ENCODE measurements around the gene LCE7A.

The LCE7A gene, protein sequence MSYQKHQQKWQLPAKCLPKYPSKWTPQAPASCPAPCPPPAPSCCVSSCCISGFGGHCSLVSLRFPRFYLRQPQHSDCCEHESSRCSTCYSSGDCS

DNA sequence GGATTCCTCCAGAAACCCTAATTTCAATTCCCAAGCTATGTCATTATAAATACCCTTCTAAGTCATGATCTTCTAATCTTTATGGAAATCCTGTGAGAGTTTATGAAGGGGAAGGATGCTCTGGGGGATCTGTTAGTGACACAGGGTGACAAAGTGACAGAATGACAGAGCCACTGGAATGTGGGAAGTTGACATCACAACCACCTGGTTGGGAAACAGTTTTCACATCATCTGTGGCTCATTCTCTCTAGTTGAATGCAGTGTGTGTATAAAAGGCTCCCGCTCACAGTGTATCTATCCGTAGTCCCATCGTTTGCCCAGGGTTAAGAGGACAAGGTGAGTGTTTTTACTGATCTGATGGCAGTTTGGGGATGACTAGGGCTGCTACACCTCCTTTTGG is at the start of gene LCE7A:
TSS of gene LCE7A (plus strand) at position 301 of the 400 bp plus-strand sequence. CDS start 702 bp downstream, outside the sequence.
- Histone ChIP-seq H3K4me1 (ENCODE audit: insufficient read depth, low read length) (no peaks in the 10 kb centered on the region), H3K4me3 (ENCODE audit: low read depth in 1 of 2, low read length in 2 of 2) (no peak within 1 kb of the TSS), H3K36me3 (ENCODE audit: insufficient read depth, low read length) (no peaks in the 10 kb centered on the region), H3K9me3 (ENCODE audit: low read length) (no peaks in the 10 kb centered on the region), H3K27ac (ENCODE audit: low read depth, low read length) (no peak within 1 kb of the TSS), H3K27me3 (ENCODE audit: control insufficient read depth in 1 of 2, insufficient read depth in 2 of 2, low read length in 2 of 2) (no peaks in the 10 kb centered on the region), H3K9ac (ENCODE audit: low read length) (no peak within 1 kb of the TSS)

DNA sequence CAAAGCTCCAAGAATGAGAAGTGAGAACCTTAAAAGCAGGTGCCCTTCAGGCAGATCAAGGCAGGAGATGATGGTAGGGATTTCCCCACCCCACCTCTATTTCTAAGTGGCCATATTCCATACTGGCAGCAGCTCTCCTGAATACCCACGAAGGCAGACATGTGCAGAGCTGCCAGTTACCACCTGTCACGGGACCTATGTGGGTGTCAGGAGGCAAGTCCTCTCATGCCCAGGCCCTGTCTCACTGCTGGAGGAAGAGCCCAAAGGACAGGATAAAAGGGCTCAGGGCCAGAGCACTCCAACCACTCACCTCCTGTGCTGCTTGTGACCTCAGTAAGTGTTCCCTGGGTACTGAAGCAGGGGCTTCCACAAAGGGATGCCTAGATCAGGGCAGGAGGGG is 48.7 kb upstream of the LCE7A start:
- Histone ChIP-seq H3K9ac (ENCODE audit: low read length) (no peak overlapping the region), H3K4me3 (ENCODE audit: low read depth in 1 of 2, low read length in 2 of 2) (no peak overlapping the region), H3K27ac (ENCODE audit: low read depth, low read length) (no peak overlapping the region), H3K36me3 (ENCODE audit: insufficient read depth, low read length) (no peaks in the 10 kb centered on the region), H3K27me3 (ENCODE audit: control insufficient read depth in 1 of 2, insufficient read depth in 2 of 2, low read length in 2 of 2) (no peaks in the 10 kb centered on the region), H3K9me3 (ENCODE audit: low read length) (no peaks in the 10 kb centered on the region), H3K4me1 (ENCODE audit: insufficient read depth, low read length) (no peaks in the 10 kb centered on the region)

DNA sequence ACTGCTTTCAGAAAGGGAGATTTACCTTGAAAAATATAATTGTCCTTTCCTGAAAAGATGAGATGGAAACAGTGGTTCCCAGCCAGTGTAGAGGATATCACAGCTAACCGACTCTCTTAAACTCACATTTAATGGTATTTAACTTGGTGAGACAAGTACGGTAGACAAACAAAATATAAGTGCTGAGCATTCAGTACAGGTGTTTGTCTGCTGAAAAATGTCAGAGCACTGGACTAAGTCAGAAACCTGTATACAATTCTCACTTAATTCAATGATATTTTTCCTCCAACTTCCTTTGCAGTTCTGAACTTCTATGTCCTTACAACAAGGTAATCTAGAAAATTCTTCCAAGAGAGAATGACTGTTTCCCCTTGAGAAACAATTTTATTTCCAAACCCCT is 48.1 kb upstream of the LCE7A start, which contains the start of gene LCE1B:
TSS of gene LCE1B (plus strand) at position 301 of the 400 bp plus-strand sequence. CDS start 476 bp downstream, outside the sequence.
- Histone ChIP-seq H3K4me1 (ENCODE audit: insufficient read depth, low read length) (no peaks in the 10 kb centered on the region), H3K36me3 (ENCODE audit: insufficient read depth, low read length) (no peaks in the 10 kb centered on the region), H3K27me3 (ENCODE audit: control insufficient read depth in 1 of 2, insufficient read depth in 2 of 2, low read length in 2 of 2) (no peaks in the 10 kb centered on the region), H3K4me3 (ENCODE audit: low read depth in 1 of 2, low read length in 2 of 2) (no peak within 1 kb of the TSS), H3K9me3 (ENCODE audit: low read length) (no peaks in the 10 kb centered on the region), H3K27ac (ENCODE audit: low read depth, low read length) (no peak within 1 kb of the TSS), H3K9ac (ENCODE audit: low read length) (no peak within 1 kb of the TSS)

DNA sequence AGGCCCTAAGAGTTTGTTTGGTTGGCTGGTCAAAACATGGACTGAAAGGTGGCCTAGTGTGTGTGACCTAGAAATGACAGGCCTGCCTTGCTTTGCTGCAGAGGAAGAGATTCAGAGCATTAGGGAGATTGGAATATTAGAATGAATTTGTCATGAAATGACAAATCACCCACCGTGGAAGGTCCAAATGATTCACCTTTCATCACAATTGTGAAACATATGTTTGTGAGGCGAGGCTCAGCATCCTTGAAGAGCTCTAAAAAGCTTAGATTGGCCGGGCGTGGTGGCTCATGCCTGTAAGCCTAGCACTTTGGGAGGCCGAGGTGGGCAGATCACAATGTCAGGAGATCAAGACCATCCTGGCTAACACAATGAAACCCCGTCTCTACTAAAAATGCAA is 42.5 kb upstream of the LCE7A start:
- Histone ChIP-seq H3K27me3 (ENCODE audit: control insufficient read depth in 1 of 2, insufficient read depth in 2 of 2, low read length in 2 of 2) (no peaks in the 10 kb centered on the region), H3K4me3 (ENCODE audit: low read depth in 1 of 2, low read length in 2 of 2) (no peak overlapping the region), H3K4me1 (ENCODE audit: insufficient read depth, low read length) (no peaks in the 10 kb centered on the region), H3K9me3 (ENCODE audit: low read length) (no peaks in the 10 kb centered on the region), H3K27ac (ENCODE audit: low read depth, low read length) (no peak overlapping the region), H3K36me3 (ENCODE audit: insufficient read depth, low read length) (no peaks in the 10 kb centered on the region), H3K9ac (ENCODE audit: low read length) (no peak overlapping the region)

DNA sequence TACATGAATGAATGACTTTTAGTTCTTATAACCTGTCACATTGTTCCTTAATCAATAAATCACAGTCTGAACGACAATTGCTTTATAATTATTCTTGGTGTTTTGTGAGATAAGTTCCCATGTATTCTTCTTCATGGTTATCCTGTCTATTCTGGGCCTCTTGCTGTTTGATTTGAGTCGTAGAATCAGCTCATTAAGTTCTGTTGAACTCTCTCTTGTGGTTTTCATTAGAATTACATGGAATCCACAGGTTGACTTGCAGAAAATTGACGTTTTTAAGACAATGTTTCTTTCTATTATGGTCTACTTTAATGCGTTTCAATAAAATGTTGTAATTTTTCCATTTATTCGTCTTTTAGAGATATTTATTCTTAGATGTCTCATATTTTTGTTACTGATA is 36.5 kb upstream of the LCE7A start:
- no peak overlapping the region for H3K27ac ChIP-seq (ENCODE audit: low read depth, low read length)
- no peaks in the 10 kb centered on the region for H3K36me3 ChIP-seq (ENCODE audit: insufficient read depth, low read length)
- no peaks in the 10 kb centered on the region for H3K9me3 ChIP-seq (ENCODE audit: low read length)
- no peaks in the 10 kb centered on the region for H3K27me3 ChIP-seq (ENCODE audit: control insufficient read depth in 1 of 2, insufficient read depth in 2 of 2, low read length in 2 of 2)
- no peak overlapping the region for H3K4me3 ChIP-seq (ENCODE audit: low read depth in 1 of 2, low read length in 2 of 2)
- no peaks in the 10 kb centered on the region for H3K4me1 ChIP-seq (ENCODE audit: insufficient read depth, low read length)
- no peak overlapping the region for H3K9ac ChIP-seq (ENCODE audit: low read length)

DNA sequence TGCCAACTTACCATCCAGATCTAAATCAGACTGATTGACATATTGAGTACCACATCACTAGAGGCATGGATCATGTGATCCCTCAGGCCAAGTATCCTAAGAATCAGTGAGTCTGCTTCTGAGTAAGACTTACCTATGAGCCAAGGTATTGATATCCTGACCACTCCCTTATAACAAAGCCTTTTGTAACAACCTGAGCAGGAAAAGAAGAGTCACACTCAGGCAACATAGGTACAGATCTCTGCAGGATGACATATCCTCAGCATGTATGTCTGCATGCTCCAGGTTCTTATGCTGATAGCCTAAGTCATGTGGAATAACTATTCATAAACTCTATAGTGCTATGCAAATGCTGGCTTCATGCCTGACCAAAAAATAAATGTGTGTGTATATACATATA is 34.8 kb upstream of the LCE7A start:
- H3K27ac ChIP-seq (ENCODE audit: low read depth, low read length) = no peak overlapping the region
- H3K27me3 ChIP-seq (ENCODE audit: control insufficient read depth in 1 of 2, insufficient read depth in 2 of 2, low read length in 2 of 2) = no peaks in the 10 kb centered on the region
- no peak overlapping the region for H3K4me3 ChIP-seq (ENCODE audit: low read depth in 1 of 2, low read length in 2 of 2)
- H3K36me3 ChIP-seq (ENCODE audit: insufficient read depth, low read length) = no peaks in the 10 kb centered on the region
- no peaks in the 10 kb centered on the region for H3K4me1 ChIP-seq (ENCODE audit: insufficient read depth, low read length)
- no peaks in the 10 kb centered on the region for H3K9me3 ChIP-seq (ENCODE audit: low read length)
- H3K9ac ChIP-seq (ENCODE audit: low read length) = no peak overlapping the region

DNA sequence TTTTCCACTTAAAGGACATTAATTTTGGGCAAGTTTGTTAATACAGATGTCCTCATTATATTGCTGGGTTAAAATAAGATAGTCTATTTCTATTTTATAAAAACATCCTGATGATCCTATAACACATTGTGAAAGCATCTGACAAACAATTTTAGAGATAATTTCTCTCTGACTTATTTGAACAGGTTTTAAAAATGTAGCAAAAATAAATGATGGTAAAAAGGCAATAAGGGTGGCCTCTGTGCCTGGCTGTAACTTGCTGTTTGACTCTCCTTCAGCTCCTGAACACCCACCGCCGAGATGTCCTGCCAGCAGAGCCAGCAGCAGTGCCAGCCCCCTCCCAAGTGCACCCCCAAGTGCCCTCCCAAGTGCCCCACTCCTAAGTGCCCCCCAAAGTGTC is 32.6 kb upstream of the LCE7A start, which contains the start of gene LCE1A:
TSS of gene LCE1A (plus strand) at position 301 of the 400 bp plus-strand sequence. CDS start at position 301, 0 bp downstream.
- no peaks in the 10 kb centered on the region for H3K9me3 ChIP-seq (ENCODE audit: low read length)

DNA sequence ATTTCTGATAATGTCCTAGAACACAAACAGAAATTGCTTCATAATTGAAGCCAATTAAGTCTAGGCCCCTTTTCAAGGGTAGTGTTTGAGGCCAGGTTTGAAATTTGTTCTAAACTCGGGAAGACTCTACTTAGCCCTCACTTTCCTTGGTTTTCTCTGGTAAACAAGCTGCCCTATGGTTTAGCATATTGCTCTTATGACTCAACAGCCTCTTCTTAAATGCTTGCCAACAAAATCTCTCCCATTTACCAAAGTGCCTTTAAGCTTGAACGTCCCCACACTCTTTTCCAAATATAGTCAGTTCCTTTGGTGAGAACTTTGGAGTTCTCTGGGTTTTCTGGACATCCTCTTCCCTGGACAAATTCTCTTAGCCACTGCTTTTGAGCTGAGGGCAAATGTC is 22.9 kb upstream of the LCE7A start:
- Histone ChIP-seq H3K9me3 (ENCODE audit: low read length) (no peaks in the 10 kb centered on the region), H3K9ac (ENCODE audit: low read length) (no peak overlapping the region), H3K27me3 (ENCODE audit: control insufficient read depth in 1 of 2, insufficient read depth in 2 of 2, low read length in 2 of 2) (no peaks in the 10 kb centered on the region), H3K4me1 (ENCODE audit: insufficient read depth, low read length) (no peaks in the 10 kb centered on the region), H3K4me3 (ENCODE audit: low read depth in 1 of 2, low read length in 2 of 2) (no peak overlapping the region), H3K36me3 (ENCODE audit: insufficient read depth, low read length) (no peaks in the 10 kb centered on the region), H3K27ac (ENCODE audit: low read depth, low read length) (no peak overlapping the region)

More for the DNA sequence above, 32.6 kb upstream of the LCE7A start, which contains the start of gene LCE1A:
- Histone ChIP-seq H3K27me3 (ENCODE audit: control insufficient read depth in 1 of 2, insufficient read depth in 2 of 2, low read length in 2 of 2) (no peaks in the 10 kb centered on the region), H3K4me1 (ENCODE audit: insufficient read depth, low read length) (no peaks in the 10 kb centered on the region), H3K27ac (ENCODE audit: low read depth, low read length) (no peak within 1 kb of the TSS), H3K36me3 (ENCODE audit: insufficient read depth, low read length) (no peaks in the 10 kb centered on the region), H3K9ac (ENCODE audit: low read length) (no peak within 1 kb of the TSS), H3K4me3 (ENCODE audit: low read depth in 1 of 2, low read length in 2 of 2) (no peak within 1 kb of the TSS)

DNA sequence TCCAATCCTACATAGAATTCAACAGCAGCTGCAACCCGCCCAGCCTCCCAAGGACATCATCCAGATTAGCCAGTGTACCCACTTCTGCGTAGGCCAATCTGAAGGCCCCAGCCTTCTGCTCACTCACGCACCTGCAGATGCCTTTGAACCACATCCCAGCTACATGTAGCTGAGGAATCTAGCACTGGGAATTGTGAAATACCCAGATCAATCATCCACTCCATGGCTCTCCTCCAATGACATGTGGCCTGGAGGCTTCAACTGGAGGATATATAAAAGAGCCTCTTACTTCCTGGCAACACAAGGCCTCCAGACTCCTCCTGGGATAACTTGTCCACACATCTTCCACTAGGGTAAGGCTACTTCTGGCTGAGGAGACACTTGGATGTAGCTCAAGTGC is 17.2 kb upstream of the LCE7A start, which contains the start of gene LCE6A:
TSS of gene LCE6A (plus strand) at position 301 of the 400 bp plus-strand sequence. CDS start 665 bp downstream, outside the sequence.
- H3K9ac ChIP-seq (ENCODE audit: low read length) = no peak within 1 kb of the TSS
- H3K36me3 ChIP-seq (ENCODE audit: insufficient read depth, low read length) = no peaks in the 10 kb centered on the region
- H3K9me3 ChIP-seq (ENCODE audit: low read length) = no peaks in the 10 kb centered on the region
- no peak within 1 kb of the TSS for H3K27ac ChIP-seq (ENCODE audit: low read depth, low read length)
- H3K27me3 ChIP-seq (ENCODE audit: control insufficient read depth in 1 of 2, insufficient read depth in 2 of 2, low read length in 2 of 2) = no peaks in the 10 kb centered on the region
- no peak within 1 kb of the TSS for H3K4me3 ChIP-seq (ENCODE audit: low read depth in 1 of 2, low read length in 2 of 2)
- H3K4me1 ChIP-seq (ENCODE audit: insufficient read depth, low read length) = no peaks in the 10 kb centered on the region

DNA sequence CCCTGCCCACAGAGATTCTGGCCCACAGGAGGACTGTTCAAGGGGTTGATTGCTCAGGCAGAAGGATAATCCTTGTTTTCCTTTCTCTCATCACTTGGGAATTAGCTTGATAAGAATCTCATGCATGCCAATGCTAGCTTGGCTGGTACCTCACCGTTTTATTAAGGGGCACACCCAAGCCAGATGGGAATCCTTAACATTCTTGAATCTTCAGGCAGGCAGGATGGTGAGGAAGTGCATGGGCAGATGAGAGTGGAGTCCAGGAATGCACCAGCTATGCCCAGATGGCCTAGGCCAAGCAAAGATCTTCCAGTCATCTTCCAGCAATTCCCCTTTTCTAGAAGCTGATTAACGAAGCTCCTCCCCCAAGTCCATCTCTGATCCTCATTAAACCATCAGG is 4.1 kb upstream of the LCE7A start:
- Histone ChIP-seq H3K27ac (ENCODE audit: low read depth, low read length) (no peak overlapping the region), H3K9ac (ENCODE audit: low read length) (no peak overlapping the region), H3K36me3 (ENCODE audit: insufficient read depth, low read length) (no peaks in the 10 kb centered on the region), H3K27me3 (ENCODE audit: control insufficient read depth in 1 of 2, insufficient read depth in 2 of 2, low read length in 2 of 2) (no peaks in the 10 kb centered on the region), H3K9me3 (ENCODE audit: low read length) (no peaks in the 10 kb centered on the region), H3K4me3 (ENCODE audit: low read depth in 1 of 2, low read length in 2 of 2) (no peak overlapping the region), H3K4me1 (ENCODE audit: insufficient read depth, low read length) (no peaks in the 10 kb centered on the region)

DNA sequence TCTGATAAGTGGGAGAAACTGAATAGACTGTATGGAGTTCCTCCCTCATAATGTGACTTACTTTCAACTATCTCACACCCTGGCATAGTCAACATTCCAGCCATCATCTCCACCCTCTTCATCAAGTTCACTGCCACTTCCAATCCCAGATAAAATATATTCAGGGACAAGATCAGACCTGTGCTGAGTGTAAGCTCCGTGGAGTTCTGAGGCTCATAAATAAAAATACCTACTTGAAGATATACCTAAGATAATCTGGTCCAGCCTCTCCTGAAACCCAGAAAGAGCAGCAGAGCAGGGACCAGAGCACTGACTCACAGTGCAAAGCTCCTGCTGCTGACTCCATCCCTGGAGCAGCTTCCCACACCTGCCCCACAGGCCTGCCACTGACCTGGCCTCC is 1.7 kb upstream of the LCE7A start:
- H3K9me3 ChIP-seq (ENCODE audit: low read length) = no peaks in the 10 kb centered on the region
- no peaks in the 10 kb centered on the region for H3K27me3 ChIP-seq (ENCODE audit: control insufficient read depth in 1 of 2, insufficient read depth in 2 of 2, low read length in 2 of 2)
- no peaks in the 10 kb centered on the region for H3K36me3 ChIP-seq (ENCODE audit: insufficient read depth, low read length)

DNA sequence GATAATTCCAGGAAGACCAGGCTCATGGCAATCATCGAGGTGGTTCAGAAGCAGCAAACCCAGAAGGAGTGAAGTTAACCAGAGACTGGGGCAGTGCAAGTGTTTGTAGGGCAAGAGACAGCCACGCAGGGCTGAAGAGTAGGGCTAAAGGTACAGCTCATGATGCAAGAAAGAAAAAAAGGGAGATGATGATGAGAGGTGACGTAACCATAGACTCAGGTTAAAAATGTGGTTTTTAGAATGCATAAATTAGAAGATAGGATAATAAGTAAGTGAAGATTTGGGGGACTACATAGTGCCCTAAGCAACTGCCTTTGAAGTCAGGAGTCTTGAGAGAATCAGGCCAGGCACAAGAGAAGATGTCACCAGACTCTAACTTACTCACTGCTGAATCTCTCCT is 333 bp downstream of the LCE7A start:
- Histone ChIP-seq H3K4me3 (ENCODE audit: low read depth in 1 of 2, low read length in 2 of 2) (no peak overlapping the region), H3K27me3 (ENCODE audit: control insufficient read depth in 1 of 2, insufficient read depth in 2 of 2, low read length in 2 of 2) (no peaks in the 10 kb centered on the region), H3K4me1 (ENCODE audit: insufficient read depth, low read length) (no peaks in the 10 kb centered on the region), H3K27ac (ENCODE audit: low read depth, low read length) (no peak overlapping the region), H3K36me3 (ENCODE audit: insufficient read depth, low read length) (no peaks in the 10 kb centered on the region), H3K9ac (ENCODE audit: low read length) (no peak overlapping the region), H3K9me3 (ENCODE audit: low read length) (no peaks in the 10 kb centered on the region)

More for the DNA sequence above, 1.7 kb upstream of the LCE7A start:
- Histone ChIP-seq H3K4me1 (ENCODE audit: insufficient read depth, low read length) (no peaks in the 10 kb centered on the region), H3K27ac (ENCODE audit: low read depth, low read length) (no peak overlapping the region), H3K4me3 (ENCODE audit: low read depth in 1 of 2, low read length in 2 of 2) (no peak overlapping the region), H3K9ac (ENCODE audit: low read length) (no peak overlapping the region)

Measured in muscle layer of colon (tissue), 2 donors.